ENCODE results near the gene SLC5A10. TPM values are rescaled to one million over a fixed set of nuclear protein-coding genes. Genes with fewer than 3 reads are reported as not detected.

SLC5A10 gene
- total RNA-seq, 1 experiment from 2014 or later = not detected

DNA sequence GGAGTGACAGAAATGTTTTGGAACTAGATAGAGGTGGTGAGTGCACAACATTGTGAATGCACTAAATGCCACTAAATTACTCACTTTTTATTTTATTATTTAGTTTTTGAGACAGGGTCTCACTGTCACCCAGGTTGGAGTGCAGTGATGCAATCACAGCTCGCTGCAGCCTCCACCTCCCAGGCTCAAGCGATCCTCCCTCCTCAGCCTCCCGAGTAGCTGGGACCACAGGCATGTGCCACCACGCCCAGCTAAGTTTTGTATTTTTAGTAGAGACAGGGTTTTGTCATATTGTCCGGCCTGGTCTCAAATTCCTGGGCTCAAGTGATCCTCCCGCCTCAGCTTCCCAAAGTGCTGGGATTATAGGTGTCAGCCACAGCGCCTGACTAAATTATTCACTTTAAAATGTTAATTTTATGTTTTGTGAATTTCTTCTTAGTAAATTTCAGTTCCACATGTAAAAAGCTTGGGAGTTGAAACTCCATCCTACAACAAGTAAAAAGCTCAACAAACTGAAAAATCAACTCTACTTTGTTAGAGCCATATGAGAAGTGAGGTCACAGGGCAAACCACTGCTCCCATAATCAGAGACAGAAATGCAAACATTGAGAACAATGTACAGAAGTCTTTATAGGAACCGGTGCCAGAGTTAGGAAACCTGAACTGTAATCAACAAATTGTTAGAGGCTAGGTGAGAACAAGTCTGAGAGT is 13.8 kb upstream of the SLC5A10 start:
- Mint-ChIP-seq H3K36me3 (ENCODE audit: insufficient read depth in 1 of 3, low read depth in 3 of 3) (no peaks in the 10 kb centered on the region), H3K27ac (no peak overlapping the region), H3K9me3 (no peaks in the 10 kb centered on the region), H3K4me3 (no peak overlapping the region), H3K4me1 (no peaks in the 10 kb centered on the region), H3K27me3 (ENCODE audit: low read depth) (peaks cover 5% of the 10 kb centered on the region)
- no CpG with 5 or more reads among the region's 8 CpGs for WGBS (ENCODE audit: extremely low coverage, insufficient read length, low lambda C conversion rate)
- Histone ChIP-seq H3K9me3 (ENCODE audit: control insufficient read depth, low read depth, low read length) (no peaks in the 10 kb centered on the region), H2AFZ (ENCODE audit: low read length) (no peak overlapping the region), H4K8ac (replicated peaks; ENCODE audit: insufficient read length, low read depth, low read length) (no peak overlapping the region), H4K20me1 (ENCODE audit: control insufficient read depth, insufficient read depth, insufficient read length) (no peaks in the 10 kb centered on the region), H3K79me2 (ENCODE audit: insufficient read depth, low read length) (no peaks in the 10 kb centered on the region), H2BK15ac (ENCODE audit: low read depth, low read length) (no peak overlapping the region), H3K79me1 (ENCODE audit: insufficient read depth, low read depth, low read length, poor library complexity, severe bottlenecking) (no peaks in the 10 kb centered on the region), H3K4ac (ENCODE audit: low read depth, low read length) (no peak overlapping the region), H2BK5ac (ENCODE audit: insufficient read length, low read length) (no peak overlapping the region), H4K5ac (ENCODE audit: insufficient read length, low read depth, low read length) (no peak overlapping the region), H3T11ph (ENCODE audit: low read length) (no peak overlapping the region), H3K9ac (ENCODE audit: extremely low read depth, insufficient read length, low read length) (no peak overlapping the region), H3K27ac (ENCODE audit: insufficient read length, low read depth, low read length) (no peak overlapping the region), H3K18ac (ENCODE audit: insufficient read length, low read depth, low read length) (no peak overlapping the region), H2BK20ac (ENCODE audit: low read depth, low read length, poor library complexity, severe bottlenecking) (no peak overlapping the region), H3K4me2 (ENCODE audit: insufficient read depth, insufficient read length, low read length) (no peak overlapping the region), H3K14ac (ENCODE audit: insufficient read depth, low read length) (no peak overlapping the region), H3K23me2 (ENCODE audit: insufficient read length, low read depth, low read length, poor library complexity, severe bottlenecking) (no peaks in the 10 kb centered on the region), H3K27me3 (ENCODE audit: insufficient read depth, low read length) (no peaks in the 10 kb centered on the region), H4K91ac (ENCODE audit: insufficient read length, low read depth, low read length) (no peak overlapping the region), H3K4me1 (ENCODE audit: insufficient read depth, low read length) (no peaks in the 10 kb centered on the region), H2BK120ac (ENCODE audit: low read depth, low read length, poor library complexity, severe bottlenecking) (no peak overlapping the region), H3K23ac (ENCODE audit: insufficient read length, low read depth, low read length) (no peak overlapping the region), H2BK12ac (ENCODE audit: insufficient read length, low read depth, low read length) (no peak overlapping the region), H2AK5ac (ENCODE audit: insufficient read length, low read length) (no peak overlapping the region), H3K56ac (ENCODE audit: insufficient read length, low read depth, low read length) (no peak overlapping the region)
- DNase-seq = no peak
- TF ChIP-seq, protein P1, sequence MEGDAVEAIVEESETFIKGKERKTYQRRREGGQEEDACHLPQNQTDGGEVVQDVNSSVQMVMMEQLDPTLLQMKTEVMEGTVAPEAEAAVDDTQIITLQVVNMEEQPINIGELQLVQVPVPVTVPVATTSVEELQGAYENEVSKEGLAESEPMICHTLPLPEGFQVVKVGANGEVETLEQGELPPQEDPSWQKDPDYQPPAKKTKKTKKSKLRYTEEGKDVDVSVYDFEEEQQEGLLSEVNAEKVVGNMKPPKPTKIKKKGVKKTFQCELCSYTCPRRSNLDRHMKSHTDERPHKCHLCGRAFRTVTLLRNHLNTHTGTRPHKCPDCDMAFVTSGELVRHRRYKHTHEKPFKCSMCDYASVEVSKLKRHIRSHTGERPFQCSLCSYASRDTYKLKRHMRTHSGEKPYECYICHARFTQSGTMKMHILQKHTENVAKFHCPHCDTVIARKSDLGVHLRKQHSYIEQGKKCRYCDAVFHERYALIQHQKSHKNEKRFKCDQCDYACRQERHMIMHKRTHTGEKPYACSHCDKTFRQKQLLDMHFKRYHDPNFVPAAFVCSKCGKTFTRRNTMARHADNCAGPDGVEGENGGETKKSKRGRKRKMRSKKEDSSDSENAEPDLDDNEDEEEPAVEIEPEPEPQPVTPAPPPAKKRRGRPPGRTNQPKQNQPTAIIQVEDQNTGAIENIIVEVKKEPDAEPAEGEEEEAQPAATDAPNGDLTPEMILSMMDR (conservative IDR thresholded peaks at IDR 0.05) = no peak
